ENCODE results near the gene UBXN2A.
A peak's percentile ranks its signal among the peaks of the same experiment; 100 is the strongest.

The UBXN2A gene

DNA sequence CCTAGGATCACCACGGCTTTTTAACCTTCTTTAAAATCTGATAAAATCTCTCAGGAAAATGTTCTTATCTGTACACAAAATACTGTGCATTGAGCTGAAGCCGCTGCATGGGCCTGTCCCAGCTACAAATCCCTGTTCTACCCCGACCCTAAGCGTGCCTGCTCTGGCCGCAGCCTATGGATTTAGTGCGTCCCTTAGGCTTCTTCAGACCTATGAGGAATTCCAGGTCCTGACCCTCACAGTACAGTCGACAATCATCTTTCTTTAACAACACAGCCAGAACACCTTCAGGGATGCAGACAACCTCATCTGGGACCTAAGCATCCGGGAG lies 107.4 kb downstream of the UBXN2A start:
- DNase-seq, result no peak

DNA sequence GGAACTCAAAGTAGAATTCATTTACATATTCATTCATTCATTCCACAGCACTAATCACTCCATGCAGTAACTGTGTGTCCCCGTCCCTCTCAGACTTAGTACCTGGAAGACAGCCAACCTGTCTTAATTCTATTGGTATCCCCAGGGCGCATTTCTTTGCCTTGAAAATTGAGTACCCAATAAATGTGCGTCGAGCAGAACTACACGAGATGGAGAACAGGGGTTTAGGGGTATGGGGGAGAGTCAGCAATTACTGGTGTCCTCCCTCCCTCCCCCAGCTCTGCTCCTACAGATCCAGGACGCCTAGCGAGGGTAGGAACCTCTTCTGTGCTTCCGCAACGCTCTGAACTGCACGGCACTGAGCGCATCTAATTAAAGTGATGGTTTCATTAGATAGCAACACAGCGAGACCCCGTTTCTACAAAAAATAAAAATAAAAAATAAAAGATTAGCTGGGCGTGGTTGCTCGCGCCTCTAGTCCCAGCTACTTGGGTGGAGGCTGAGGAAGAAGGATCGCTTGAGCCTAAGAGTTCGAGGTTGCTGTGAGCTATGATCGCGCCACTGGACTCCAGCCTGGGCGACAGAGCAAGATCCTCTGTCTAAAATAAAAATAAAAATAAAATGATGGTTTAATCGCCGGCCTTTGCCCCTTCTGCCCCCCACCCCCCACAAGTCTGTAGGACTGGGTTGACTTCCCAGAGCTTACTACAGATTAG lies 108.7 kb downstream of the UBXN2A start:
- DNase-seq, result no peak

DNA sequence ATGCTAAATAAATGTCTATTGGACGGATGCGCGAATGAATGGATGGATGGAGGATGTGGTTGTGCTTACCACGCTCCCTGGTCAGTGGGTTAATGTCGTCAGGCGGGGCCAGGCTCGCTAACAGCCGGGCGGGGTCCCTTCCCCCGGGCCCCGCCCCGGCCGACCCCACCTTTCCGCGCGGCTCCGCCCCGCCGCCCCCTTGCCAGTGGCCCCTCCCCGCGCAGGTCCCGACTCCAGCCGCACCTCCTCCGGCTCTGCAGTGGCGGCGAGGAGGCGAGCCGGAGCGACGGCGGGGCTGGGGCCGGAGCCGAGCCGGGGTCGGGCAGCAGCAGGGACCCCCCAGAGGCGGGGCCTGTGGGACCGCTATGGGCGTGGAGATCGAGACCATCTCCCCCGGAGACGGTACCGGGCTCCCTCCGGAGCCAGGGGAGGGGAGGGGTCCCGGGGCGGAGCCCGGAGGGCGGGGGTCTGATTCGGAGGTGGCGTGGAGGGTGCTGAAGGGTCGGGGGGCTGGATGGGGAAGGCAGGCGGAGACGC lies 109.3 kb downstream of the UBXN2A start, which contains the start of gene FKBP1B:
FKBP1B (plus strand) TSS at position 257 of the 537 bp plus-strand sequence; CDS start at position 366, 109 bp downstream.
- peak; percentile 61 to 72 for DNase-seq

DNA sequence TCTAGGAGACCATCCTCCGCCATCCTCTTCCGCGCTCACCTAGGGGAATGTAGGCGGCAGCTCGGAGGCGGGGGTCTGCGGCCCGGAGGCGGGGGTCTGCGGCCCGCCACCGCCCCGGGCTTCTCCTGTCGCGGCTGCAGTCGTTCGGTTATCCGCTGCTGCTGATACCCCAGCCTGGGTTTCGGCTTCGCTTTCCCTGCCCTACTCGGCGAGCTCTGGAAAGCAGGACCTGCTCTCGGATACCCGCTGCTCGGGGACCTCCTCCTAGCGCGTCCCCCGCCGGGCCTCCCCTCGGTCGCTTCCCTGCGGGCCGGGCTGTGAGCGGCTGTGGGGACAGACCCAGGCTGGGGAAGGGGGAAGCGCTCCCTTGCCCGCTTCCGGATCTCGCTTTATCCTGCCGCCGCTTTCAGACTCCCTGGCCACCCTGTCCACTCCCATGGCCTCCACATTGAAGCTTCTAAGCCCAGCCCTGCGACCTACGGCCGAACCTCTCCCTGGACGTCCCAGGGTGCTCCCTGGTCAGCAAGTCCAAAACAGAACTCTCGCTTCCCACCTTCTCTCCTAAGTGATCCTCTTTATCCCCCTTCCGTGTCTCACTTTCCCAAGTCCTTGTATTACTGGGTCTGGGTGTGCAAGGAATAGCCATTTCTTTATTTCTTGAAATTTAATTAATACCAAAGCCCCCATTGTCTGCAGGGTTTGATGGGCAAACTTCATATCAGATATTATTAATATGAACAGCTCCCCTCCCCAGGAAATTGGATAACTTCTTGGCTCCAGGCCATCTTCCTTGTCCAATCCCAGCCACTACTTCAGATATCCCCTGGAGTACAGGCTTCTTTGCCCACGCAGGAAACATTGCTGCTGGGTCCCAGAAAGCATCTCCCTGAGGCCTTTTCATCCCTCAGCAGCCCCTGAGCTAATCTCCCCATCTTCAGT lies 110.0 kb downstream of the UBXN2A start:
- DNase-seq, result peak; percentile 21

DNA sequence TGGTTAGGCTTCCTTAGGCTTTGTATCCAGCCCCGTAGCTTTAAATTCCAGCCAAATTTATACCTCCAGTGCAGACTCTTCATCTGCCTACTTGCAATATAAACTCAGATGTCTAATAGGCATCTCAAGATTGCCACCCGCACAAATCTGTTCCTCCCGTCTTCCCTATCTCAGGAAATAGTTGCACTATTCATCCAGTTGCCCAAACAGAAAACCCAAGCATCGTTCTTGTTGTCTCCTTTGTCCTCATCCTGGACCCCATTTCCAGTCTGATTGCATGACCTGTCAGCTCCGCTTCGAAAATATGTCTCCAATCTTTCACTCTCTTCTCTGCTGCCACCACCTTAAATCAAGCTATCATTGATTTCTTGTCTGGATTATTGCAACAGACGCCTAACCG lies 111.6 kb downstream of the UBXN2A start:
- no peak for DNase-seq

DNA sequence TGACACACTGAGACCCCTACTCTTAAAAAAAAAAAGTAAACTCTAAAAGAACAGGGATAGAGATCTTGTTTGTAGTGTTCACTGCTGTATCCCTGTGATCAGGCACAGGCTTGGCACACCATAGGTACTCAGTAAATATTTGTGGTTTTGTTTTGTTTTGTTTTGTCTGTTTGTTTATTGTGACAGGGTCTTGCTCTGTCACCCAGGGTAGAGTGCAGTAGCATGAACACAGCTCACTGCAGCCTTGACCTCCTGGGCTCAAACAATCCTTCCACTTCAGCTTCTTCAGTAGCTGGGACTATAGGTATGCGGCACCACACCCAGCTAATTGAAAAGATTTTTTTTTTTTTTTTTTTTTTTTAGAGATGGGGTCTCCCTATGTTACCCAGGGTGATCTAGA lies 112.7 kb downstream of the UBXN2A start:
- no peak for DNase-seq

Measured in stimulated activated CD4-positive, alpha-beta T cell treated with anti-CD3 and anti-CD28 coated beads, Interleukin-2, amount 100 ng/mL, for 24 hours (primary cell).